ENCODE measurements around the gene FAM174C.

FAM174C gene

DNA sequence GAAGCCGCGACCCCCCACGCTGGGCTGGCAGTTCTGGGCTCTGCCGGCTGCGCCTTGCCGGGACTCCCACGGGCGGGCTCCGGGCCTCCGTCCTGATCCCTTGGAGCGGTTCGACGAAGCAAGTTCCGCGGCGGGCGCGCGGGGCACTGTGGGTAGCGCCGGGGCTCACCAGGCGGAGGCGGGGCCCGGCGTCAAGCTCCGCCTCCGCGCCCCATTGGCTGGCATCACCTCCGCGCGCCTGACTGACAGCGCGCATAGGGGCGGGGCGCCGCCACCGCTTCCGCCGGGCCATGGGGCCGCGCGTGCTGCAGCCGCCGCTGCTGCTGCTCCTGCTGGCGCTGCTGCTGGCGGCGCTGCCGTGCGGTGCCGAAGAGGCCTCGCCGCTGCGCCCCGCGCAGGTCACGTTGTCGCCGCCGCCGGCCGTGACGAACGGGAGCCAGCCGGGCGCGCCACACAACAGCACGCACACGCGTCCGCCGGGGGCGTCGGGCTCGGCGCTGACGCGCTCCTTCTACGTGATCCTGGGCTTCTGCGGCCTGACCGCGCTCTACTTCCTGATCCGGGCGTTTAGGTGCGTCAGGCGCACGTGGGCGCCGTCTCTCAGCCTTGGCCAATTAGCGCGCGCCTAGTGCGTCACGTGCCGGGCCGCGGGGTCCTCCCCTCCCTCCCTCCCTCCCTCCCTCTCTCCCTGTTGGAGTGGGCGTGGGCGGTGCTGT is at the start of gene FAM174C:
TSS of gene FAM174C (plus strand) at position 271 of the 716 bp plus-strand sequence. CDS start at position 291, 20 bp downstream.
- peak; percentile 98 for DNase-seq

DNA sequence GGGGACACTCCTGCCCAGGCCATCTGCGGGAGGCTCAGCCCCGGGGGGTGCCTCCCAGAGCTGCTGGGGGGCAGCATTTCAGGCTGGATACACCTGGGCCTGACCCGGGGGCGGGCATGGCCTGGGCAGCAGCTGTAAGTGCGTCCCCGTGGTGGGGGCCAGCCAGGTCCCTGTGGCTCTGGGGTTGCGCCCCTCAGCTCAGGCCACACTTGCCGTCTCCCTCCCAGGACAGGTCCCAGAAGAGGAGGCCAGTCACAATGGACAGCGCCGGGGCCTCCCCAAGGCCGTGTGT is 49.2 kb upstream of the FAM174C start:
- no peak for DNase-seq

DNA sequence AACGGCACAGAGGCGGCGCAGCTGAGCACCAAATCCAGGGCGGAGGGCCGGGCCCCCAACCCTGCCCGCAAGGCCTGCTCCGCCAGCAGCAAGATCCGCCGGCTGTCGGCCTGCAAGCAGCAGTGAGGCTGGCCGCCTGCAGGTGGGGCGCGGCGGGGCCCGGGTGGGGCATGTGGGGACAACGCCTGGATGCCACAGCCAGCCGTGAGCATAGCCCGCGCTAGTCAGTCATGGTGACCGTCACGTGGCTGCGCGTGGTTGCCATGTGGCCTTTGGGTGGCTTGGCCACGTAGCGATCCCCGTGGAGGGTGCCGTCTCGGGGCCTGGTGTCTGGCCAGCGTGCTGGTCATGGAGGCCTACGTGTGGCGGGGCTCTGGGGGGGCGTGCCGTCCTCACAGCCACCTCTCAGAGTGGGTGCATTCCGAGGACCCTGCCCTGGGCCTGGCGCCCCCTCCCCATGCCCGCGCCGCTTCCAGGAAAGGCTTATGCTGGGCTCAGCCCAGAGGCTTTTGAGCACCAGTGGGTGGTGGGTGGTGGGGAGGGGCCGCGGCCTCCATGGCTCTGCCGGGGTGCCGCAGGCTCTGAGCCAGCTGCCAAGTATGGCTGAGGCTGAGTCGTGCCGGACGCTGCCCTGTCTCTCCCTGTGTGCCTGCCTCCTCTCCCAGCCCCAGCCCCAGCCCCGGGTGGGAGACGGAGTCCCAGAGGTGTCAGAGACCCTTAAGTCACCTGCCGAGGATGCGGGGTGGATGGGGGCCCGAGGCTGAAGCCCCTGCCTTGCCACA is 48.6 kb upstream of the FAM174C start:
- no peak for DNase-seq

DNA sequence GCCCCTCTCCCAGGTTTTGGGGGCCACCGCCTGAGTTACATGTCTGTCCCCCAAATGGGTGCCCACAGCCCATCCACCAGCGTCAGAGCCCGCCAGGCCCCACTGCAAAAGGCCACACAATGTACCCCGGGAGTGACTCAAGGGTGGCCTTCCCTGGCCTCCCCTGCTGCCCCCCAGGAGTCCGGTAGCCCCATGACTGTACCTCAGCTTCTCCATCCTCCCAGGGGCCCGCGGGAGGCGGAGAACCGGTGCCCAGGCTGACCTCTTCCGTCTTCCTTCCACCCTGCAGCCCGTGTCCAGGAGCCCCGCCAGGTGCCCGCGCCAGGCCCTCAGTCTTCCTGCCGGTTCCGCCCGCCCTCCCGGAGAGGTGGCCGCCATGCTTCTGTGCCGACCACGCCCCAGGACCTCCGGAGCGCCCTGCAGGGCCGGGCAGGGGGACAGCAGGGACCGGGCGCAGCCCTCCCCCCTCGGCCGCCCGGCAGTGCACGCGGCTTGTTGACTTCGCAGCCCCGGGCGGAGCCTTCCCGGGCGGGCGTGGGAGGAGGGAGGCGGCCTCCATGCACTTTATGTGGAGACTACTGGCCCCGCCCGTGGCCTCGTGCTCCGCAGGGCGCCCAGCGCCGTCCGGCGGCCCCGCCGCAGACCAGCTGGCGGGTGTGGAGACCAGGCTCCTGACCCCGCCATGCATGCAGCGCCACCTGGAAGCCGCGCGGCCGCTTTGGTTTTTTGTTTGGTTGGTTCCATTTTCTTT is 47.9 kb upstream of the FAM174C start:
- DNase-seq = no peak

DNA sequence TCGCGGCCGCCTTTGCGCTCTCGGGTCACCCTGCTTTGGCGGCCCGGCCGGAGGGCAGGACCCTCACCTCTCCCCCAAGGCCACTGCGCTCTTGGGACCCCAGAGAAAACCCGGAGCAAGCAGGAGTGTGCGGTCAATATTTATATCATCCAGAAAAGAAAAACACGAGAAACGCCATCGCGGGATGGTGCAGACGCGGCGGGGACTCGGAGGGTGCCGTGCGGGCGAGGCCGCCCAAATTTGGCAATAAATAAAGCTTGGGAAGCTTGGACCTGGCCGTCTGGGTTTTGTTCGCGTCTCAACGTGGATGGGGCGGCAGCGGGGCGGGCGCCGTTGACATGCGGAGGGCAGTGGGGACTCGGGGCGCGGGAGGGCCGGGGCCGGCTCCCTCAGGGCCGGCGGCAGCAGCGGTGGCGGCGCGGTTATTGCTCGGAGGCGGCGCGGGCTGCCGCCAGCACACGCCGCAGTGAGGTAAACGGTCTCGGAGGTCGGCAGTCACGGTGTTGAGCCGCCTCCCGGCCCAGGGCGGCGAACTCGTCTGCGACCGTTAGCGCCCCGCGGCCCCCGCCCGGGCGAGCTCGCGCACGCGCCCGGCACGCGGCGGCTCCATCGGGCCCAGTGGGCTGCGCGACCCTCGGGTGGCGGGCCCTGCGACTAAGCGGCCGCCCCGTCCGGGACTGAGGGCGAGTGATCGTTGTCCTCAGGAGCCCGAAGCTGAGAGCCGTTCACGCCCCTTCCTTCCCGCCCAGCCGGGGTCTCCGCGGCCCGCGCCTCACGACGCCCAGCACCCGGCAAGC is 47.0 kb upstream of the FAM174C start:
- DNase-seq = no peak

DNA sequence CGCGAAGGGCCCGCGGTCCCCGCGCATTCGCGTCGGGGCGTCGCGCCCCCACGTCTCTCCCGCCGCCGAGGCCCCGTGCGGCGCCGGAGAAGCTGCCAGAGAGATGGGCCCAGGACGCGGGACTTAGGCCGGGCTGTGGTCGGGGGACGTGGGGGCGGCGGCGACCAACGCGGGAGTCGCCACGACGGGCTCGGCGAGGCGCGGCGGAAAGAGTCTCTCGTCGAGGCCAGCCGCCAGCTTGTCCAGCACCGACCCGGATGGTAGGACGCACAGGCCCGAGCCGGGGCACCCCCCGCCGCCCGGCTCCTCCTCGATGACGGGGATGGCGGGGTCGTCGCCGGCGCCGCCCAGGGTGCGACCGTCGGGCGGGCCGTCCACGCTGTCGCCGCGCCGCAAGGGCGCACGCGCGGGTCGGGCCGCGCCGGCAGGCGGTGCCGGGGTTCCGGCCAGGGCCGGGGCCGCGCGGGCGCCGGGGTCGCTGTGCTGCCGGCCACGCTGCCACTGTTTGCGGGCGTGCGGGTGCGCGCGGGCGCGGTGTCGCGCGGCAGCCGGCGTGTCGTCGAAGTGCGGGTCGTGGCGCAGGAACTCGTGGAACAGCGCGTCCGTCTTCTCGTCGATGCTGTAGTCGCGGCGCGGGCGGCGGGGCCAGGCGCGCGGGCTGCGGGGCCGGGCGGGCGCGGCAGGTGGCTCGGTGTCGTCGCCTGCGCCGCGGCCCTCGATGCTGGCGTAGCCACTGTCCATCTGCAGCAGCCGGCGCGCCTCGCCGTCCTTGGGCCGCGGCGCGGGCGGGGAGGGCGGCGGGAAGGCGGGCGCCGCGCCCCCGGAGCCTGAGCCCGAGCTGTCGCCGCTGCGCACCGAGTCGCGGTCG is 46.0 kb upstream of the FAM174C start:
- no peak for DNase-seq

DNA sequence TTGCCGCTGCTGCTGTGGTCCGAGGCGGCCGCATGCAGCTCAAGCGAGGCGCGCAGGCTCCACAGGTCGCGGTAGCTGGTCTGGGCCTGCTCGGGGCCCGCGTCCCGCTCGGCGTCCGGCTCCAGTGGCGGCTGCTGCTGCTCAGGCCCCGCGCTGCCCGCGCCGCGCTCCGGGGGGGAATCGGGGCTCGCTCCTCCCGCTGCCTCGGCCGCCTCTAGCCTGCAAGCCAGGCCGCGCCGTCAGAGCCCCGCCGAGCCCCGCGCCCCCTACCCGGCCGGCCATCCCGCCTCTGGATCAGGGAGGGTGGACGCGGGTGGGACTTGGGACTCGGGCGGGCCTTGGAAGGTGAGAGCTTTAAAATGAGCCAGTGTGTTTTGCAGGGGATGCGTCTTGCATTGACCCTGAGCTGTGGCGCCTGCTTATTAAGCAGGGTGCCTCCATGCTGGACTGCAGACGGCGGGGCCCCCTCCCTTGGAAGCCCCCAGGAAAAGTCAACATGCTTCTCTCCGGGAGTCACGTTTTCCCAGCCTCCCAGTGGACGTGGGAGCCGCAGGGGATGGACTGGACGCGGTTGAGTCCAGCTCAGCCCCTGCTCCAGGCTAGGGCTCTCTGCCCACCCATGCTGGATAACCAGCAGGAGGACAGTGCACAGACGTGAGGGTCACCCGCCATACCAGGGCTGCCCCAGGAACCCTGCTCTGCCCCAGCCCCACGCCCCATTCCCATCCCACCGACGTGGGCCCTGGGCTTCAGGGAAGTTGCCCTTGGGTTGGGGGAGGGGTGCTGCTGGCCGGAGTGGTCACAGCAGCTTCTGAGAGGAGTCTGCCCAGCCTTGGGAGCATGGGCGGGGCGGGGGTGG is 45.2 kb upstream of the FAM174C start:
- no peak for DNase-seq

DNA sequence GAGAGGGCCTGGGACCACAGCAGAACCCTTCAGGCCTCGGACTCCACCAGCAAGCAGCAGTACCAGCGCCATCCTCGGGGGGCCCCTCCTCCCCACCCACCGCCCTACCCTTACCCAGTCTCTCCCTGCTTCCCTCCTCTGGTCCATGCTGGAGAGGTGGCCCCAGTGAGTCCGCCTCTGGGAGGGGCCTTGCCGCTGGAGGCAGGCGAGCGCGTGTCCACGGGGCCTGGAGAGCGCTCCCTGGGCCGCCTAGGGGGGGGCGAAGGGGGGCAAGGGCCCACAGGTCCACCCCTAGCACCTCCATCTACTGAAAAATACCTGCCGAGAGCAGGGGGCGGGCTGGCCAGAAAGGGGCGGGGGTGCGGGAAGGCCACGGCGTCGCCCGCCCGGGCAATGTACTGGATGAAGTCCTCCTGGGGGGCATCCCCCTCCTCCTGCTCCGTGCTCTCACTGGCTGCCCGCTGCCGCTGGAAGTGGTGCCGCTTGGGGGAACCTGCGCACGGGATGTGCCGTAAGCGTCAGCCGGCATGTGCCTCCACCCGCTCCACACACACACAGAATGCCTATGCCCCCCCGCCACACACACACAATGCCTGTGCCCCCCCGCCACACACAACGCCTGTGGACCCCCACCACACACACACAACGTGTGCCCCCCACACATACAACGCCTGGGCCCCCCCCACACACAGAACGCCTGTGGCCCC is 44.4 kb upstream of the FAM174C start:
- no peak for DNase-seq

DNA sequence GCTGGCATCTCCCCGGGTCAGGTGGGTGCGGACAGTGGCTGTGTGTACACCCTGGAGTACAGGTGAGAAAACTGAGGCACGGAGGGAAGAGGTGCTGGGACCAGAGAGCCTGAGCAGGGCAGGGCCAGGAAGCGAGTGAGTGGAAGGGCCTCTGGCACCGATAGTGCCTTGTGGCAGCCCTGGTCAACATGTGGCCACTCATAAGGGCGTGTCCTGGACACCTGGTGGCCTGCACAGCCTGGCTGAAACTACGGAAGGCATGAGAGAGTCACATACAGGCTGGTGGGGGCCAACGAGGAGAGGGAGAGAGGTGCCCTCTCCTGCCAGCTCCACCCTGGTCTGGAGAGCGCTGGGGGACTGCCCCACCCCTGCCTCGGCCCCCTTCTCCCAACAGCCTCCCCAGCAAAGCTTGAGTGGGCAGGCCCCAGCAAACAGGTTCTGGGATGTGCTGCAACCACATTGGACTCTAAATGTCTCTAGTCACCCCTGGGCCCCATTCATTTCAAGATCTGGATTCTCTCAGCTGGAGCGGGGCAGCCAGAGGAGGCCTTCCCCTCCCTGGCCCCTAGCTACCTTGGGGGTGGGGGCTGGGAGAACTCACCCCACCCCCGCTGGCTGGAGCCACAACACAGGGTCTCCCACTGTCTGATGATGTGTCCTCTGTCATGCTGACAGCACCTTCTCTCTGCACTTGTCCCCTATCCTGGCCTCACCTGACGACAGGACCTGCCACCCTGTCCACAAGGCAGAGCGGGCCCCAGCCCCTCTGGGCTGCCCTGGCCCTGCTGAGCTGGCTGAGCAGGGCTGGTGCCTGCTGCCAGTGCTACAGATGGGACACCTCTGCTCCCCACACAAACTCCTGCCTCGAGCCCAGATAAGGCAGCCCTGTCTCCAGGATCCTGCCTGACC is 43.3 kb upstream of the FAM174C start:
- DNase-seq = no peak

DNA sequence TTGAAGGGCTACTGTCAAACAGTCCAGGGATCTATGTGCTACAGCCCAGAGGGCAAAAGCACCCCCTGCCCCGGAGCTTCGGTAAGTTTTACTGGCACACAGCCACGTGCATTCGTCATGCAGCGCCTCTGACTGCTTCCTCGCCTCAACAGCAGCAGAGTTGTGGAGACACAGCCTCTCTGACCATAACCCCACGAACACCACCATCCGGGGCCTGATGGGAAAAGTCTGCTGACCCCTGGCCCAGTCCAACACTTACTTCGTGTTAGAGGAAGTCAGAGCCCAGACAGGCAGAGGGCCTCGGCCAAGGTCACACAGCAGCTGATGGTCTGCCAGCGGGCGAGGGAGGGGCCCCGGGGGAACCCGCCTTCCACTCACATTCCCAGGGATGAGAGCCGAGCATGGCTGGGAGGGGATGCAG is 42.7 kb upstream of the FAM174C start:
- no peak for DNase-seq

DNA sequence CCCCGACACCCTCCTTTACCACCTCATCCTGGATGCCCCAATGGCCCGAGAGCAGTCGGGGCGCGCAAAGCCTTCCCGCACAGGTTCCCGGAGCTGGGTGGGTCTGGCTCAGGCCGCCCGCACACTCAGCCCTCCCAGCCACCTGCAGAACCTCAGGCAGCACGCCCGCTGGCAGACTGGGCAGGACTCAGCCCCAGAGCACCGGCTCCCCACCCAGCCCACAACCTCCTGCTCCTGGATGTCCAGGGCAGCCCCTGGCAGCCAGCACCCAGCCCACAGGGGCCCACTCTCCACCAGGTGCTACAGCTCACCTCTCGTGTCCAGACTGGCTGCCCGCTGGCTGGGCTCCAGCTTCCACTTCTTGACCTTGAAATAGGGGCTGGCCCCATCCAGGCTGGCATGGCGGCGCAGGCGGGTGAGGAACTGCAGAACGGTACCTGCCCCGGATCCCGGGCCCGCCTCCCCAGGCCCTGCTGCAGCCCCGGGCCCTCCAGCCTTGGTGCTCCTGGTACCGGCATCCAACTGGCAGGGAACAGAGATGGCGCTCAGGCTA is 42.1 kb upstream of the FAM174C start:
- no peak for DNase-seq

DNA sequence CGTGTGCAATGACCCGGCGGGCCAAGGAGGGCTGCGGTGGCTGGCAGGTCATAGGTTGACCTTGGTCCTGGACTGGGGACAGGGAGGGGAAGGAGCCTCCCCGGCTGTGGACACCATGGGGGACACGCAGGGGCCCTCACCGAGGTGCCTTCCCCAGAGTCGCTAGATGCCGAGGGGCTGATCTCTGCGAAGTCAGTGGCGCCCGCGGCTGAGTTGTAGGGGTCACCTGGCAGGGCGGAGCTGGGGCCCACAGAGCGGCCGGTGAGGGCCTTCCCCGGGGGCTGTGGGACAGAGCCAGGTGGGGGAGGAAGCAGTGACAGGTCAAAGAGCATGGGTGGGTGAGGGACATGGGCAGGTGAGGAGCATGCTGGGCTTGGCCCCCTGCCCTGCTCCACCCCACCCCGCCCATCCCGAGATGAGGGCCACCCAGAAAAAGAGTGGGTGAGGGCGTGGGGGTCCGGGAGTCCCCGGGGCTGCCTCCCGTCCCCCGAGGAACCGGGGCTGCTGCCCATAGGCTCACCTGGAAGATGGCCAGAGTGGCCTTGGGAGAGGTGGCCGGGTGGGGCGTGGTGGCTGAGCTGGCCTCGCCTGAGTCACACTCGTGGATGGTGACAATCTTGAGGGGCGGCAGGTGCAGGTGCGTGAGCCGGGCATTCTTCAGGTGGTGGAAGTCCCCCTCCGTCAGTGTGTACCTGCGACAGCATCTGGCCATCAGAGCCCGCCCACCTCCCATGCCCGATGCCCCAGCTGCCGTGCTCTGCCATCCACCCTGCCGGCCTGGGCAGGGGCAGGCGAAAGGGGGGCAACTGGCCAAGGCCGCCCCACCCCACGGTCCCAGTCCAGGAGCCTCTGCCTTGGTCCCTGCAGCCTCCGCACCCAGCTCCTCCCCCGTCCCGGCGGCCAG is 41.0 kb upstream of the FAM174C start:
- no peak for DNase-seq

DNA sequence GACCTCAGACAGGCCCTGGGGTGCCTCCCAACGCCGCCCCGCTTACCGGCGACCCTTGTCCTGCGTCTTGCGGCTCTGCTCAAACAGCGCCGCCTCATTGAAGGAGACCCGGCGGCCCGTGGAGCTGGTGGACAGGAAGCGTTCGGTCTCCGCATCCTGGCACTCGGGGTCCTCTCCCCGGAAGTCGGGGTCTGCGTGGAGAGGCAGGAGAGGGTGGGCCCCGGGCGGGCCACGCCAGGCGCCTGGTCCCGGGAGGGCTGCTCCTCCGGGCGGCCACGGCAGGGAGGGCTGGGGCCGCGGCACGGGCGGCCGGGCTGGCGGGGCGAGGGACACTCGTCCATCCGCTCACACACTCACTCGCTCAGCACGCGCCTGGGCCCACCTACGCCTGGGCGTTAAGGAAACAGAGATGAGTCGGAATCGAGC is 40.4 kb upstream of the FAM174C start:
- no peak for DNase-seq

DNA sequence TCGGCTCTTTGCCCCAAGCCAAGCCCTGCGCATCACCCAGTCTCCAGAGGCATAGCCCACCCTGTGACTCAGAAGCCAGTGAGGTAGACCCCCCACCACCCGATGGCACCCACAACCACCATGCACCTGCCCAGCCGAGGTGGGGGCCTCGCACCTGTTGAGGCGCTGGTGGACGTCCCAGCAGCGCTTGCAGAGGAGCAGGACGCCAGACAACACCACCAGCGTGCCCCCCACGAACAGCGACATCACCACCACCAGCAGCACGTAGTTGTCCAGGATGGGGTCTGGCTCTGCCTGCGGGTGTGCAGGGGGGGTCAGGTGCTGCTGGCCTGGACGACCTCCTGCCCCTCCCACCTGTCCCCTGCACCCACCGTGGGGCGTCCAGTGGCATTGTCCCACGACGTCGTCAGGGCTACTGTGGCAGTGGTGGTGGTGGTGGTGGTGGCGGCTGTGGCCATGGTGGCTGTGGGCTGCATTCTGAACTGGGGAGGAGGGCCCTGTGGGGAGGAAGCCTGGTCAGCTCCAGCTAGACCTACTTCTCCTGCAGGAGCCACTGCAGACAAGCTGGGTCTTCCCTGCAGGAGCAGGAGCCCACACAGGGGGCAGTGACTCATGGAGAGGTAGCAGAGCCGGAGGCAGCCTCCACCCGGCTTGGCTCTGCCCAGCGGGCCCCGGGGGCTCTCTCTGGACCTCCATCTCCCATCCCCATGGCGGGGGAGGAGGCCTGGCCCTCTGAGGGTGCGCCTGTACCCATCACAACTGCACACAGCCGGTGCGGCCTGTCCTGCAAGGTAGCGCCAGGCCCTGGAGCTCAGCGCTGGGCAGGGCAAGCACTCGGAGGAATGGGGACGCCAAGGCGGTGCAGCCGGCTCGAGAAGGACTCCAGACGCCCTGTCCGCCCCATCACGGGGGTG is 39.4 kb upstream of the FAM174C start:
- DNase-seq = no peak

DNA sequence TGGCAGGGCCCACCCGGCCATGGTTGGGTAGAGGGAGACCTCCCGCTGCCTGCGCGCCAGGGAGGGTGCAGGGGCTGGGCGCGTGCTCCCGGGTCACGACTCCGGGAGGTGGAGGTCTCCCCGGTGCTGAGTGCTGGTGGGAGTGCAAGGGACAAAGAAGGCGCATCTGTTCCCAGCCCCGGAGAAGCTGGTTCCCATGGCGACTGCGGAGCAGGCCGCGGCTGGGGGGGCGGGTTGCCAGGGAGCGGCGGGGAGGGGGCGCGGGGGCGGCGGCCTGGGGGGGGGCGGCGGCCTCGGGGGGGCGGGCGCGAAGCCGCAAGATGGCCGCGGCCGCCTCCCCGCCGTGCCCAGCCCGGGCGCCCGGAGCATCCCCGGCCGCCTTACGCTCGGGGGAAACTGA is 38.8 kb upstream of the FAM174C start:
- no peak for DNase-seq

DNA sequence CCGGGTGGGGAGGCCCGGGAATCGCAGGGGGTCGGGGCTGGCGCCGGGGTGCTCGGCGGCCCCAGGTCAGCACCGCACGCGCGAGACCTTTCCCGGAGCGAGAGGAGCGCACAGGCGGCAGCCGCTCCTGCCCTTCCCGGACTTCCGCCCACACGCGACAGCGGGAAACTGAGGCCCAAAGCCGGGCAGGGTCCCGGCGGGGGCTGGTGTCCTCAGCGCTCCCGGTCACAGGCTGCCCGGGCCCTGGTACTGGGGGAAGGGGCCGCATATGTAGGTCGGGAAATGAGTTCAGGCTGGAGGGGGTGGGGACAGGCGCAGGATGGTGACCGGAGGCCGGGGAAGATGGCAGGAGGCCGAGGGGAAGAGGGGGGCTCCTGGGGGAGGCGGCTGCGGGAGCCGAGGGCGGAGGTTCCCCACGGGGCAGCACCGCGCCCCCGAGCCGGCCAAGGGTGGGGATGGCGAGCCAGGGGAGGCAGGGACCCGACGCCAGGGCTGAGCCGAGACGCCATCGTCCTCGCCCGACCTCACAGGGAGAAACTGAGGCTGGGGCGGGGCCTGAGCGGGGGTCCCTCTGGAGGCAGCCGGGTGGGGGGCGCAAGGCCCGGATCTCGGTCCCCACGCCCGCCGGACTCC is 38.2 kb upstream of the FAM174C start:
- no peak for DNase-seq
